PC-3 (cell line): Measurements from ENCODE around the gene SERPINE3. TPM values are rescaled to one million over a fixed set of nuclear protein-coding genes. Genes with fewer than 3 reads are reported as not detected.

Source experiments
- ATAC-seq: fragments of 200-7000 bp; cut with Tn5 transposase; 2 replicates; pipeline ENCODE4 v1.9.1; 2020; ENCODE audit warnings: mild to moderate bottlenecking, moderate library complexity
- BruUV-seq: library from RNA; stranded (reverse); fragments of 400-500 nt; replicated peaks from 2 replicates; lab custom pipeline; 2021; lab: Mats Ljungman, UMichigan
- CTCF ChIA-PET: fragments of 300-600 bp; sonication (Branson Sonifier 250); formaldehyde crosslinking; loops from one replicate; lab custom pipeline; 2022; ENCODE audit warnings: antibody characterized with exemption; lab: Charles Lee
- POLR2A ChIA-PET: fragments of 300-600 bp; sonication (Branson Sonifier 250); formaldehyde crosslinking; loops from one replicate; lab custom pipeline; 2022; ENCODE audit warnings: antibody characterized with exemption; ENCODE audit not compliant: unreplicated experiment; lab: Charles Lee
- DNase-seq: peaks from one replicate; pipeline ENCODE4 v3.0.0-alpha.2; 2015
- H2AFZ ChIP-seq: fragments of 300-600 bp; sonication (generic); 2 replicates; pipeline ENCODE4 v1.6.0; 2016; ENCODE audit warnings: antibody characterized with exemption, low read length
- H3F3A ChIP-seq: fragments of 300-600 bp; sonication (generic); one replicate; pipeline ENCODE4 v1.6.0; 2017; ENCODE audit warnings: antibody characterized with exemption, low read length, control low read depth, mild to moderate bottlenecking; ENCODE audit not compliant: unreplicated experiment
- H3K27ac ChIP-seq: fragments of 300-600 bp; sonication (generic); 2 replicates; pipeline ENCODE4 v1.5.1; 2016; ENCODE audit warnings: mild to moderate bottlenecking, low read length
- H3K27me3 ChIP-seq: fragments of 300-600 bp; sonication (generic); 2 replicates; pipeline ENCODE4 v1.6.1; 2016; ENCODE audit warnings: low read length, mixed read lengths
- H3K36me3 ChIP-seq: fragments of 300-600 bp; sonication (generic); 2 replicates; pipeline ENCODE4 v1.6.1; 2016; ENCODE audit warnings: low read depth, mixed run types, low read length, mixed read lengths
- H3K4me1 ChIP-seq: fragments of 300-600 bp; sonication (generic); 2 replicates; pipeline ENCODE4 v1.5.1; 2016; ENCODE audit warnings: low read length; ENCODE audit not compliant: insufficient read depth
- H3K4me2 ChIP-seq: fragments of 300-600 bp; sonication (generic); 2 replicates; pipeline ENCODE4 v1.6.0; 2016; ENCODE audit warnings: low read length
- H3K4me3 ChIP-seq: fragments of 300-600 bp; sonication (generic); 2 replicates; pipeline ENCODE4 v1.5.1; 2016; ENCODE audit warnings: mild to moderate bottlenecking, low read length, mixed read lengths
- H3K79me2 ChIP-seq: fragments of 300-600 bp; sonication (generic); 2 replicates; pipeline ENCODE4 v1.6.1; 2017; ENCODE audit warnings: low read length, mixed read lengths
- H3K9ac ChIP-seq: fragments of 300-600 bp; sonication (generic); 2 replicates; pipeline ENCODE4 v1.6.0; 2016; ENCODE audit warnings: mild to moderate bottlenecking, low read length
- H3K9me2 ChIP-seq: fragments of 300-600 bp; sonication (generic); replicated peaks from 2 replicates; pipeline ENCODE4 v1.6.1; 2016; ENCODE audit warnings: mixed run types, low read length, mixed read lengths
- H3K9me3 ChIP-seq: fragments of 300-600 bp; sonication (generic); 2 replicates; pipeline ENCODE4 v1.6.1; 2016; ENCODE audit warnings: low read length, mixed read lengths
- H4K20me1 ChIP-seq: fragments of 300-600 bp; sonication (generic); 2 replicates; pipeline ENCODE4 v1.6.1; 2016; ENCODE audit warnings: low read length, mixed read lengths
- EZH2 ChIP-seq: fragments of 300-600 bp; sonication (generic); IDR thresholded peaks from one replicate; pipeline ENCODE4 v1.6.1; 2017; ENCODE audit warnings: antibody characterized with exemption, mild to moderate bottlenecking, low read length; ENCODE audit not compliant: unreplicated experiment
- EZH2phosphoT487 ChIP-seq: fragments of 300-600 bp; sonication (generic); IDR thresholded peaks from 2 replicates; pipeline ENCODE4 v1.6.1; 2018; ENCODE audit warnings: mild to moderate bottlenecking, antibody characterized with exemption, low read length, borderline replicate concordance
- intact Hi-C: fragments of 100-400 bp; cut with micrococcal nuclease; formaldehyde crosslinking; loops from 2 replicates; pipeline ENCODE4 v1.9.0; 2023
- total RNA-seq: library from RNA; depleted of rRNA; stranded (reverse); fragments of >200 nt; gene quantifications from 2 replicates; pipeline ENCODE4 v1.2.3, GENCODE V29; 2014
- TF ChIP-seq, protein P1 (sequence below): fragments of 300-600 bp; sonication (generic); conservative IDR thresholded peaks from 2 replicates; pipeline ENCODE4 v1.5.1; 2017; ENCODE audit warnings: antibody characterized with exemption, low read depth, mild to moderate bottlenecking, low read length

Gene SERPINE3
- total RNA-seq, 1 experiment from 2014 or later = not detected

DNA sequence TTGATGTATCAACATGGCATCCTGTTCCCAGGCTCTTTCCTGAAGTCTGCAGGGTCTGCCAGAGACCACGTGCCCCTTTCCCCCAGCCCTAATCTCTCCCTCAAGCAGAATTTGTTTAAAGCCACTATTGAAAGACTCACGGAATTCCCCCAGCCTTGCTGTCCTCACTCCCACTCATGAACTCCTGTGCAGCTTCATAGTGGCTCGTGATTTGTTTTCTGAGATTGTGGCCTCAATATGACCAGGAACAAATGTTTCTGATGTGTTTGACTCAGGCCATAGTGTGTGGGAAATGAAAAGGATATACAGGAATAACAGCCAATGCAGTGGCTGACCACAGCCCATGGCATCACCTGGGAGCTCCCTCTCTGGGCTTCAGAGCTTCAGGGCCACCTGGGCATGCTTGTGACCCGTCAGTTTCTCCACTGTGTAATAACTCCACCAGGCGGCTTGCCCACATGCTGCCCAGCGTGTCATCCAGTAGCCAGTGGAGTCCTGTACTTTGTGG, 8.1 kb upstream of the SERPINE3 start:
- Histone ChIP-seq H3K9me2 (no peaks in the 10 kb centered on the region), H3K79me2 (no peaks in the 10 kb centered on the region), H2AFZ (no peak overlapping the region), H3K9ac (no peak overlapping the region), H3K27me3 (no peaks in the 10 kb centered on the region), H3K4me1 (no peaks in the 10 kb centered on the region), H3K9me3 (no peaks in the 10 kb centered on the region), H3K4me2 (no peak overlapping the region), H3K4me3 (no peak overlapping the region), H3F3A (no peaks in the 10 kb centered on the region), H3K36me3 (no peaks in the 10 kb centered on the region), H3K27ac (no peak overlapping the region), H4K20me1 (no peaks in the 10 kb centered on the region)
- ATAC-seq = no peak
- DNase-seq = no peak
- ChIA-PET CTCF (no interaction called here), POLR2A (no interaction called here)
- intact Hi-C loops = no loop called here
- no TSS peak for BruUV-seq
- TF ChIP-seq EZH2phosphoT487 (no peak), EZH2 (no peak)
- TF ChIP-seq, protein P1, sequence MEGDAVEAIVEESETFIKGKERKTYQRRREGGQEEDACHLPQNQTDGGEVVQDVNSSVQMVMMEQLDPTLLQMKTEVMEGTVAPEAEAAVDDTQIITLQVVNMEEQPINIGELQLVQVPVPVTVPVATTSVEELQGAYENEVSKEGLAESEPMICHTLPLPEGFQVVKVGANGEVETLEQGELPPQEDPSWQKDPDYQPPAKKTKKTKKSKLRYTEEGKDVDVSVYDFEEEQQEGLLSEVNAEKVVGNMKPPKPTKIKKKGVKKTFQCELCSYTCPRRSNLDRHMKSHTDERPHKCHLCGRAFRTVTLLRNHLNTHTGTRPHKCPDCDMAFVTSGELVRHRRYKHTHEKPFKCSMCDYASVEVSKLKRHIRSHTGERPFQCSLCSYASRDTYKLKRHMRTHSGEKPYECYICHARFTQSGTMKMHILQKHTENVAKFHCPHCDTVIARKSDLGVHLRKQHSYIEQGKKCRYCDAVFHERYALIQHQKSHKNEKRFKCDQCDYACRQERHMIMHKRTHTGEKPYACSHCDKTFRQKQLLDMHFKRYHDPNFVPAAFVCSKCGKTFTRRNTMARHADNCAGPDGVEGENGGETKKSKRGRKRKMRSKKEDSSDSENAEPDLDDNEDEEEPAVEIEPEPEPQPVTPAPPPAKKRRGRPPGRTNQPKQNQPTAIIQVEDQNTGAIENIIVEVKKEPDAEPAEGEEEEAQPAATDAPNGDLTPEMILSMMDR = no peak

DNA sequence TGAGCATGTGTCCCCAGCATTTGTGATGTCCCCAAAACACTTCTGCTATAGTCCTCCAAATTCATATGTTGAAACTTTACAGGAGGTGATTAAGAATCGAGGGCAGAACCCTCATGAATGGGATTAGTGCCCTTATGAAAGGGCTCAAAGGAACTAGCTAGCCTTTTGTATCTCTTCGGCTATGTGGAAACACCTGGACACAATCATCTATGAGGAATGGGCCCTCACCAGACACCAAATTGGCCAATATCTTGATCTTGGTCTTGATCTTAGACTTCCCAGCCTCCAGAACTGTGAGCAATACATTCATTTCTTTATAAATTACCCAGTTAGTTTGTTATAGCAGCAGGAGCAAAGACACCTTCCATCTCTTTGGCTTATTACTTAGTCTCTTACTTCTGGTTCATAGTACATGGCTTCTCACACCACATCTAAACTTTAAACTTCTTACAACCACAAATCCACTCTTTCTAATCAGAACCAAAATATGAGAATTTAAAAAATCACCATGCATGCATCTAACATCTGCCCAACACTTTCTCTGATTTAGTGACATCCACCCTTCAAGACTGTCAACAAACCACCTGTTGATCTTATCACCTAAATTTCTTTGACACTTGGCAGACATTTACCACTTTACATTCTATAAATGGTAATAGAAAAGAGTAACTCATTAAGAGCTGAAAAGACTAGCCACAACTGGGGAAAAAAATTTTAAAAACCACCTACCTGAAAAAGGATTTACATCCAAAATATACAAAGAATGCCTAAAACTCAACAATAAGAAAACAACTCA, 6.7 kb upstream of the SERPINE3 start:
- Histone ChIP-seq H3K36me3 (no peaks in the 10 kb centered on the region), H3K27me3 (no peaks in the 10 kb centered on the region), H3K4me3 (no peak overlapping the region), H4K20me1 (no peaks in the 10 kb centered on the region), H3K9me2 (no peaks in the 10 kb centered on the region), H3K4me1 (no peaks in the 10 kb centered on the region), H3K9ac (no peak overlapping the region), H3K4me2 (no peak overlapping the region), H3K27ac (no peak overlapping the region), H3K9me3 (no peaks in the 10 kb centered on the region), H2AFZ (no peak overlapping the region), H3F3A (no peaks in the 10 kb centered on the region), H3K79me2 (no peaks in the 10 kb centered on the region)
- intact Hi-C loops = no loop called here
- ChIA-PET CTCF (no interaction called here), POLR2A (no interaction called here)
- DNase-seq (no peak), ATAC-seq (no peak)
- BruUV-seq = no TSS peak
- TF ChIP-seq EZH2phosphoT487 (no peak), EZH2 (no peak)
- TF ChIP-seq, protein P1 = no peak

DNA sequence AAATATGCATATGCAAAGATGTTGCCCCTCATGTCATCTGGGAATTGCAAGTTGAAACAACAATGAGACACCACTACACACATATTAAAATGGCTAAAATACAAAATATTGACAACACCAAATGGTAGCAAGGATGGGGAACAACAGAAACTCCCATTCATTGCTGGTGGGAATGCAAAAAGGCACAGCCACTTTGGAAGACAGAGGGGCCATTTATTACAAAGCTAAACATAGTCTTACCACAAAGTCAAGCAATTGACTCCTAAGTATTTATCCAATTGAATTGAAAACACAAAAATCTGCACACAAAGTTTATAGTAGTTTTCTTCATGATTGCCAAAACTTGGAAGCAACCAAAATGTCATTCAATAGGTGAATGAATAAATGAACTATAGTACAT, 6.1 kb upstream of the SERPINE3 start:
- Histone ChIP-seq H3K4me2 (no peak overlapping the region), H3K4me1 (no peaks in the 10 kb centered on the region), H3K9me2 (no peaks in the 10 kb centered on the region), H3K27ac (no peak overlapping the region), H3K36me3 (no peaks in the 10 kb centered on the region), H3K9me3 (no peaks in the 10 kb centered on the region), H3K9ac (no peak overlapping the region), H3K27me3 (no peaks in the 10 kb centered on the region), H3F3A (no peaks in the 10 kb centered on the region), H3K4me3 (no peak overlapping the region), H3K79me2 (no peaks in the 10 kb centered on the region), H4K20me1 (no peaks in the 10 kb centered on the region), H2AFZ (no peak overlapping the region)
- no peak for ATAC-seq
- TF ChIP-seq EZH2phosphoT487 (no peak), EZH2 (no peak)
- TF ChIP-seq, protein P1 = no peak
- no TSS peak for BruUV-seq
- POLR2A ChIA-PET = no interaction called here
- intact Hi-C loops = no loop called here
- no peak for DNase-seq
- CTCF ChIA-PET = no interaction called here
